GM12878 (cell line): ENCODE data around the gene AP5B1. TPM values are rescaled to one million over a fixed set of nuclear protein-coding genes. Genes with fewer than 3 reads are reported as not detected.

Experiments used
- ATAC-seq: fragments of 200-7000 bp; cut with Tn5 transposase; 3 replicates; pipeline ENCODE4 v1.9.1; 2020; ENCODE audit warnings: mild to moderate bottlenecking, moderate library complexity
- BruUV-seq: library from RNA; stranded (reverse); fragments of 400-500 nt; replicated peaks from 2 replicates; lab custom pipeline; 2021; lab: Mats Ljungman, UMichigan
- CTCF ChIA-PET: fragments of 300-600 bp; sonication (Branson Sonifier 250); formaldehyde crosslinking; extraction: SDS; loops from one replicate; lab custom pipeline; 2021; ENCODE audit warnings: inconsistent platforms; lab: Yijun Ruan, JAX
- POLR2A ChIA-PET: fragments of 350-600 bp; formaldehyde crosslinking; extraction: SDS; loops from one replicate; lab custom pipeline; 2021; ENCODE audit warnings: inconsistent platforms; lab: Charles Lee
- RAD21 ChIA-PET: fragments of 300-600 bp; sonication (Branson Sonifier 250); formaldehyde crosslinking; loops from one replicate; lab custom pipeline; 2023; ENCODE audit warnings: antibody characterized with exemption; ENCODE audit not compliant: unreplicated experiment; lab: Charles Lee
- SMC1A ChIA-PET: fragments of 300-600 bp; sonication (Branson Sonifier 250); formaldehyde crosslinking; loops from one replicate; lab custom pipeline; 2023; ENCODE audit not compliant: unreplicated experiment, uncharacterized antibody; lab: Charles Lee
- DNase-seq: peaks from one replicate; pipeline ENCODE4 v3.0.0-alpha.2; 2011; ENCODE audit warnings: low read depth, low spot score
- FAIRE-seq: peaks from 3 replicates; lab custom pipeline; 2011; peaks lifted over from hg19 to GRCh38; lab: Jason Lieb, UNC
- H2AFZ ChIP-seq: 2 replicates; pipeline ENCODE4 v1.6.0; 2011; ENCODE audit warnings: low read depth, low read length, control low read depth; ENCODE audit not compliant: control insufficient read depth
- H3K27ac ChIP-seq: 2 replicates; pipeline ENCODE4 v1.5.1; 2011; ENCODE audit warnings: control low read depth; ENCODE audit not compliant: control insufficient read depth, insufficient read depth
- H3K27me3 ChIP-seq, 2 experiments: replicated peaks in 1 of 2; 2 replicates each; pipeline versions ENCODE4 v1.6.0 to v1.6.1; 2011; ENCODE audit warnings: low read length in 1 of 2; ENCODE audit not compliant: control insufficient read depth in 2 of 2, insufficient read depth in 2 of 2
- H3K36me3 ChIP-seq, 2 experiments: 2 replicates each; pipeline ENCODE4 v1.5.1; 2011; ENCODE audit warnings: low read length in 1 of 2; ENCODE audit not compliant: control insufficient read depth in 2 of 2, insufficient read depth in 2 of 2
- H3K4me1 ChIP-seq: 2 replicates; pipeline ENCODE4 v1.6.1; 2011; ENCODE audit warnings: mild to moderate bottlenecking, low read length, moderate library complexity, mixed read lengths; ENCODE audit not compliant: control insufficient read depth, insufficient read depth
- H3K4me2 ChIP-seq: 2 replicates; pipeline ENCODE4 v1.6.0; 2011; ENCODE audit warnings: control low read depth; ENCODE audit not compliant: control insufficient read depth, insufficient read depth
- H3K4me3 ChIP-seq: fragments of 200-600 bp; sonication (generic); 2 replicates; pipeline ENCODE4 v1.5.1; 2016
- H3K79me2 ChIP-seq: 2 replicates; pipeline ENCODE4 v1.6.0; 2011; ENCODE audit warnings: low read length; ENCODE audit not compliant: control insufficient read depth, insufficient read depth
- H3K9ac ChIP-seq: 2 replicates; pipeline ENCODE4 v1.8.0; 2011; ENCODE audit warnings: low read length, control low read depth, mixed read lengths; ENCODE audit not compliant: control insufficient read depth, insufficient read depth
- H3K9me3 ChIP-seq: replicated peaks from 3 replicates; pipeline ENCODE4 v1.5.1; 2011; ENCODE audit warnings: mild to moderate bottlenecking, low read length; ENCODE audit not compliant: control insufficient read depth, insufficient read depth
- H4K20me1 ChIP-seq: 2 replicates; pipeline ENCODE4 v1.6.0; 2011; ENCODE audit not compliant: control insufficient read depth, insufficient read depth
- BACH1 ChIP-seq: fragments of 450-650 bp; IDR thresholded peaks from 2 replicates; pipeline ENCODE4 v1.6.1; 2017; ENCODE audit warnings: mild to moderate bottlenecking, borderline replicate concordance
- DPF2 ChIP-seq: fragments of 450-650 bp; IDR thresholded peaks from 2 replicates; pipeline ENCODE4 v1.6.1; 2017; ENCODE audit warnings: mild to moderate bottlenecking
- GATAD2B ChIP-seq: fragments of 450-650 bp; conservative IDR thresholded peaks from 2 replicates; pipeline ENCODE4 v1.6.1; 2017; ENCODE audit warnings: low read depth, mild to moderate bottlenecking, moderate library complexity
- RELA ChIP-seq: fragments of 450-650 bp; IDR thresholded peaks from 2 replicates; pipeline ENCODE4 v1.8.0; 2014; ENCODE audit warnings: borderline replicate concordance; ENCODE audit not compliant: partially characterized antibody
- TCF3 ChIP-seq: IDR thresholded peaks from 2 replicates; pipeline ENCODE4 v1.6.1; 2012; ENCODE audit warnings: low read depth, mild to moderate bottlenecking, low read length, borderline replicate concordance; ENCODE audit not compliant: insufficient read depth
- WGBS: methylation state at CpG from one replicate; pipeline ENCODE4 v1.1.6; 2016; ENCODE audit warnings: low lambda C conversion rate; ENCODE audit not compliant: insufficient replicate concordance, insufficient coverage; ENCODE audit errors: missing lambda C conversion rate; 5-methylcytosine and 5-hydroxymethylcytosine counted together
- in situ Hi-C: fragments of 300-500 bp; cut with MboI; formaldehyde crosslinking; loops from 9 replicates; pipeline ENCODE4 v1.14.3; 2018; ENCODE audit warnings: mixed read lengths
- intact Hi-C: fragments of 100-400 bp; cut with micrococcal nuclease; formaldehyde crosslinking; loops from one replicate; pipeline ENCODE4 v1.14.2; 2022; ENCODE audit not compliant: unreplicated experiment
- polyA plus RNA-seq, 11 experiments: library from polyadenylated mRNA; depleted of rRNA in 4 of 11; unstranded in 6 of 11; stranded (reverse) in 5 of 11; fragments of >200 nt; fragmentation: Nextera tagmentation in 4 of 11; fragmentation: Illumina TruSeq in 1 of 11; extraction: Ambion mirVana in 4 of 11; extraction: Trizol in 1 of 11; gene quantifications; 1 replicate in 1 of 11; 2 replicates in 10 of 11; pipeline versions ENCODE4 v1.2.1 to v1.2.3, GENCODE V29; 2011 to 2016; ENCODE audit warnings: inconsistent platforms in 2 of 11, missing spikeins in 2 of 11, low read depth in 1 of 11
- total RNA-seq, 4 experiments: library from RNA; depleted of rRNA in 3 of 4; stranded (reverse); fragments of >200 nt in 3 of 4; fragmentation: Illumina TruSeq in 1 of 4; extraction: Trizol in 1 of 4; gene quantifications; 2 replicates each; pipeline versions ENCODE4 v1.2.1 to v1.2.3, GENCODE V29; 2013 to 2021
- TF ChIP-seq, protein P1 (sequence below): IDR thresholded peaks from 2 replicates; pipeline ENCODE4 v1.6.1; 2011; ENCODE audit warnings: borderline replicate concordance, low read depth, mild to moderate bottlenecking, moderate library complexity, low read length; ENCODE audit not compliant: insufficient read depth, poor library complexity, severe bottlenecking
- TF ChIP-seq, protein P2 (sequence below): fragments of 150-350 bp; IDR thresholded peaks from 2 replicates; pipeline ENCODE4 v1.6.1; 2014; ENCODE audit warnings: mild to moderate bottlenecking, low read depth, low read length
- TF ChIP-seq, protein P3 (sequence below): IDR thresholded peaks from 2 replicates; pipeline ENCODE4 v1.6.1; 2012; ENCODE audit warnings: low read depth, low read length, improper control_type of control experiment
- TF ChIP-seq, protein P4 (sequence below): fragments of 450-650 bp; conservative IDR thresholded peaks from 2 replicates; pipeline ENCODE4 v1.6.1; 2017; ENCODE audit warnings: mild to moderate bottlenecking, moderate library complexity

The AP5B1 gene
- total and polyA plus RNA-seq, 10 of the 15 experiments (the other 5 are each of a cell fraction or from before 2014, with no cell fraction given), result 0.47 to 13.1 (median 4.8) TPM

- TF ChIP-seq, protein P1, sequence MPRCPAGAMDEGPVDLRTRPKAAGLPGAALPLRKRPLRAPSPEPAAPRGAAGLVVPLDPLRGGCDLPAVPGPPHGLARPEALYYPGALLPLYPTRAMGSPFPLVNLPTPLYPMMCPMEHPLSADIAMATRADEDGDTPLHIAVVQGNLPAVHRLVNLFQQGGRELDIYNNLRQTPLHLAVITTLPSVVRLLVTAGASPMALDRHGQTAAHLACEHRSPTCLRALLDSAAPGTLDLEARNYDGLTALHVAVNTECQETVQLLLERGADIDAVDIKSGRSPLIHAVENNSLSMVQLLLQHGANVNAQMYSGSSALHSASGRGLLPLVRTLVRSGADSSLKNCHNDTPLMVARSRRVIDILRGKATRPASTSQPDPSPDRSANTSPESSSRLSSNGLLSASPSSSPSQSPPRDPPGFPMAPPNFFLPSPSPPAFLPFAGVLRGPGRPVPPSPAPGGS, result no peak
- TF ChIP-seq GATAD2B (peak; percentile 69), TCF3 (0 out of 2 replicates have a peak, but pooled peaks have one; percentile 1)
Measured at GRCh38 chr11:65781152-65781961, 581 bp upstream of the AP5B1 start (continued).

GRCh38 chr11:65779919-65780769 is 632 bp downstream of the AP5B1 start:
- H3K27ac ChIP-seq, result peak overlapping the region; percentile 61
- peak overlapping the region; percentile 80 for H3K4me3 ChIP-seq
- peak overlapping the region; percentile 57 for H3K9ac ChIP-seq
- no peaks in the 10 kb centered on the region for H3K27me3 ChIP-seq
- DNase-seq (peak; percentile 21), ATAC-seq (peak; percentile 94), FAIRE-seq (no peak)
- peaks cover 10% of the 10 kb centered on the region for H3K79me2 ChIP-seq
- ChIA-PET RAD21 (interaction anchor here (0.6 to 5.4 kb wide), 26 partner anchors 9 to 356 kb away, joined by 3 to 91 read pairs (median 4); partner anchors contain the start of genes CCDC85B, FIBP, KAT5 and PCNX3), CTCF (interaction anchor here (0.5 to 8.7 kb wide), 45 partner anchors 10 to 298 kb away, joined by 3 to 192 read pairs (median 6); partner anchors contain the start of genes EHBP1L1, FIBP, KAT5 and MUS81), SMC1A (interaction anchor here (0.6 to 2.5 kb wide), 12 partner anchors 10 to 907 kb away, joined by 3 to 41 read pairs (median 5); partner anchors contain the start of gene RNASEH2C), POLR2A (interaction anchor here (0.6 to 2.3 kb wide), 13 partner anchors 9 to 132 kb away, joined by 3 to 17 read pairs (median 4); partner anchors contain the start of genes CCDC85B, KAT5 and RNASEH2C)
- H4K20me1 ChIP-seq, result no peaks in the 10 kb centered on the region; the same call in 1 of the 2 replicates
- intact Hi-C loops, result loop anchor here (1.0 to 5.0 kb wide), 2 partner anchors 38 to 68 kb away; partner anchors contain the start of gene KAT5
- peak overlapping the region; percentile 77 for H2AFZ ChIP-seq
- TSS peak; percentile 42 for BruUV-seq
- 2% methylated on average over 73 of the region's 76 CpGs for WGBS
- H3K9me3 ChIP-seq, result no peaks in the 10 kb centered on the region
- peak overlapping the region; percentile 73 for H3K4me2 ChIP-seq
- H3K36me3 ChIP-seq, result peaks cover 3 to 4% of the 10 kb centered on the region in 2 experiments; a peak in 3 of 4 replicates
- peaks cover 16% of the 10 kb centered on the region for H3K4me1 ChIP-seq
- in situ Hi-C loops, result loop anchor here (5.0 kb wide), 2 partner anchors 42 to 68 kb away; partner anchors contain the start of gene KAT5
- TF ChIP-seq, protein P2, sequence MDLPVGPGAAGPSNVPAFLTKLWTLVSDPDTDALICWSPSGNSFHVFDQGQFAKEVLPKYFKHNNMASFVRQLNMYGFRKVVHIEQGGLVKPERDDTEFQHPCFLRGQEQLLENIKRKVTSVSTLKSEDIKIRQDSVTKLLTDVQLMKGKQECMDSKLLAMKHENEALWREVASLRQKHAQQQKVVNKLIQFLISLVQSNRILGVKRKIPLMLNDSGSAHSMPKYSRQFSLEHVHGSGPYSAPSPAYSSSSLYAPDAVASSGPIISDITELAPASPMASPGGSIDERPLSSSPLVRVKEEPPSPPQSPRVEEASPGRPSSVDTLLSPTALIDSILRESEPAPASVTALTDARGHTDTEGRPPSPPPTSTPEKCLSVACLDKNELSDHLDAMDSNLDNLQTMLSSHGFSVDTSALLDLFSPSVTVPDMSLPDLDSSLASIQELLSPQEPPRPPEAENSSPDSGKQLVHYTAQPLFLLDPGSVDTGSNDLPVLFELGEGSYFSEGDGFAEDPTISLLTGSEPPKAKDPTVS, result peak; percentile 40; the same call in 1 of the 2 replicates
- TF ChIP-seq RELA (peak; percentile 14), BACH1 (peak; percentile 31; the same call in 1 of the 2 replicates), DPF2 (0 out of 2 replicates have a peak, but pooled peaks have one; percentile 52)
- TF ChIP-seq, protein P3, sequence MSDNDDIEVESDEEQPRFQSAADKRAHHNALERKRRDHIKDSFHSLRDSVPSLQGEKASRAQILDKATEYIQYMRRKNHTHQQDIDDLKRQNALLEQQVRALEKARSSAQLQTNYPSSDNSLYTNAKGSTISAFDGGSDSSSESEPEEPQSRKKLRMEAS, result peak; percentile 54; the same call in 1 of the 2 replicates
- TF ChIP-seq, protein P4, sequence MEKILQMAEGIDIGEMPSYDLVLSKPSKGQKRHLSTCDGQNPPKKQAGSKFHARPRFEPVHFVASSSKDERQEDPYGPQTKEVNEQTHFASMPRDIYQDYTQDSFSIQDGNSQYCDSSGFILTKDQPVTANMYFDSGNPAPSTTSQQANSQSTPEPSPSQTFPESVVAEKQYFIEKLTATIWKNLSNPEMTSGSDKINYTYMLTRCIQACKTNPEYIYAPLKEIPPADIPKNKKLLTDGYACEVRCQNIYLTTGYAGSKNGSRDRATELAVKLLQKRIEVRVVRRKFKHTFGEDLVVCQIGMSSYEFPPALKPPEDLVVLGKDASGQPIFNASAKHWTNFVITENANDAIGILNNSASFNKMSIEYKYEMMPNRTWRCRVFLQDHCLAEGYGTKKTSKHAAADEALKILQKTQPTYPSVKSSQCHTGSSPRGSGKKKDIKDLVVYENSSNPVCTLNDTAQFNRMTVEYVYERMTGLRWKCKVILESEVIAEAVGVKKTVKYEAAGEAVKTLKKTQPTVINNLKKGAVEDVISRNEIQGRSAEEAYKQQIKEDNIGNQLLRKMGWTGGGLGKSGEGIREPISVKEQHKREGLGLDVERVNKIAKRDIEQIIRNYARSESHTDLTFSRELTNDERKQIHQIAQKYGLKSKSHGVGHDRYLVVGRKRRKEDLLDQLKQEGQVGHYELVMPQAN, result peak; percentile 79
